Glomerular endothelial cell (primary cell): ENCODE measurements around the gene CUEDC1. TPM values are rescaled to one million over a fixed set of nuclear protein-coding genes. Genes with fewer than 3 reads are reported as not detected.

Experiments used
- DNase-seq: peaks from one replicate; pipeline ENCODE4 v3.0.0-alpha.2; 2011; ENCODE audit warnings: low read depth, low spot score; ENCODE audit errors: extremely low read depth
- total RNA-seq: library from RNA; depleted of rRNA; stranded (reverse); fragments of >200 nt; gene quantifications from 2 replicates; pipeline ENCODE4 v1.2.3, GENCODE V29; 2015

CUEDC1 gene
- total RNA-seq, 1 donor from 2014 or later = 19.8 TPM

DNA sequence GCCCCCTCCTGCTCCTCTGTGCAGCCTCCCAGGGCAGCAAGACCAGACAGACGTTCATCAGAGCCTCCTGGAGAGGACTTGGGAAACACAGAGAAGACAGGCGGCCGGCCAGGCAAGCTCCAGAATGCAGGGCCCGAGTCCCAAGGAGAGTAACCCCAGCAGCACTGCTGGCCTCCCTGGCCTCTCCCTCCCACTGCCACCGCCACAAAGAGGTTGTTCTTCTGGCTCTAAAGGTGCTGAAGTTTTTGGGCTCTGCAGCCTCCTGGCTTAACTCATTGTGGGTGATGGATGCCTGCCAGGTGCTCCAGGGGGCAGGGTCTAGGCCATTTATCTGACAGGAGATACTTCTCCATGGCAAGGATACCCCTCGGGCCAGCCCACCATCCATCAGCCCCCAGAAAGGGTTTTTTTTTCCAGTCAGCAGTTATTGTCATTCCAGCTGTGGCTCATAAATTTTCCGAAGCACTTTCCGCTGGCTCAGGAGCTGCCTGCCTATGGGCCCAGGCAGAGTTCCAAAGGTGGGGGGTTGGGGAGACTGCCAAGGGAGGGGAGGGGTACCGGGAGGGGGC is 73.3 kb downstream of the CUEDC1 start:
- no peak for DNase-seq

DNA sequence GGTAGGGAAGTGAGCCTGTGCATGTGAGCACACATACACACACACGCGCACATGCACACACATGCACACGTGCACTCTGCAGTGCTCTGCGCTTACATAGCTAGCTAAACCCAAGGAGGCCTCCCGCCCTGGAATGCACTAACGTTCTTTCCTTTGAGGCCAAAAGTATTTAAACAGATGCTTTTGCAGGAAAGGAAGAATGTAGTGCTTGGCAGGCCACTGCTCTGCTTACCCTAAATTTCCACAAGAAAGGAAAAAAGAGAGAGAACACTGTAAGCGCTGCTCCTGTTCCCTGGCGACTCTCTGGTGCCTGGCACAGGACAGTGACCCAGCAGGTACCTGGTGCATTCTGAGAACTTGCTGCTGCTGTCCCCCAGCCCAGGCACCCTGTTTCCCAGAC is 74.1 kb downstream of the CUEDC1 start:
- no peak for DNase-seq

DNA sequence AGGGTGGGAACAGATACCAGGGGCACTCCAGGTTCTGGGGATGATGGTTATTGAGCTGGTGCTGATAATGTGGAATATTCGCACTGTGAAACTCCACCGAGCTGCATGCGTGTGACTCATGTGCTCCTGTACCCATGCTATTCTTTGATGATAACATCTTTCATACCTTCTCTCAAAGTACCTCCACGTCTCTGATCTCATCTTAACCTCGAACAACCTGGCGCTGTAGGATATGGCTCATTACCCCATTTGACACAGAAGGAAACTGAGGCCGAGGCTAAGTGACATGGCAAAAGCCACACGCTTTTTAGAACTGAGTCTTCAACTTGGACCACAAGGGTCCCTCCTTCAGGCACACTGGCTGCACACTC is 75.1 kb downstream of the CUEDC1 start:
- DNase-seq = no peak

DNA sequence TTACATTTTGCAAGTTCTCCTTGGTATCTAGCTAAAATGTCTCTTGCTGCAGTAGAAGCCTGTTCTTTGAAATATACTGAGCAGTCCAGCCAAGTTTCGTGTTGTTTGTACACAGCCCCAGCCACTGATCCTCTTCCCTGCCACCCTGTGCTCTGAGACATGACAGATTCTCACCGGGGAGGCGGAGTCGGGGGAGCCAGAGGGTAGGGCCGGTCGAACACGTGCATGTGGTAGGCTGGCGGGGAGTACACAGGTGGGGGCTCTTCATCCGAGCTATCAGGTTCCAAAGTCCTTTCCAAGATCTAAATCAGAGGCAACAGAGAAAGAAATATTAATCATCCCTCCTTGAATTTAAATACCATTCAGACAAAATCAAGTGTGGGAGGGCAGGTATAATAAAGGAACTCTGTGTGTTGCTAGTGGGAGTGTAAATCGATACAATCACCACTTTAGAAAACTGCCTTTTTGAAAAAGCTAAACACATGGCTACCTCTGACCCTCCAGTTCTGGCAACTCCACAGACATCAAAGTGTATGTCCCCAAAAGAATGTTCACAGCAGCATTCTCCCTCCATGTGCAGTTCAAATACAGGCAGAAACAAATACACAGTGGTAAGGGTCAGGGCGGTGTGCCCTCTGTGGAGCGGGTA is 75.7 kb downstream of the CUEDC1 start:
- DNase-seq = no peak

DNA sequence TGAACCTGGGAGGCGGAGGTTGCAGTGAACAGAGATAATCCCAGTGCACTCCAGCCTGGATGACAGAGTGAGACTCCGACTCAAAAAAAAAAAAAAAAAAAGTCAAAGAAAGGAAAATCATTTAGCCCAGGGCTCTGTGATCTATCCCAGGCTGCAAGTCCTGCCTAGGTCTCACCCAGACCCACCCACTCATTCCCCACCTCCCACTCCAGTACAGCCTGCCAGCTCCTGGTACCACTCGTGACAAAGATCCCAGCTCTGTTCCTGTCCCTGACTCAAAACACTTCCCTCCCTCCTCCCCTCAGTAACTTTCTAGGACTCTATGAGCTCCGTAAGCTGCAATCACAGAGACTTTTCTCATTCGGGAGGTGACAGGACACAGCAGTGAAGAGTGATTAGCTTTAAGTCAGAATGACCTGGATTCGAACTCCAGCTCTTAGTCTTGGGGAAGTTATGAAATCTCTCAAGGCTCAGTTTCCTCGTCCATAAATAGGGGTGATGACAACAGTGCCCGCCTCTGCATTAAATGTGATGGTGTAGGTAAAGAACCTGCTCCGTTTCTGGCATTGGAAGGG is 77.3 kb downstream of the CUEDC1 start:
- no peak for DNase-seq

DNA sequence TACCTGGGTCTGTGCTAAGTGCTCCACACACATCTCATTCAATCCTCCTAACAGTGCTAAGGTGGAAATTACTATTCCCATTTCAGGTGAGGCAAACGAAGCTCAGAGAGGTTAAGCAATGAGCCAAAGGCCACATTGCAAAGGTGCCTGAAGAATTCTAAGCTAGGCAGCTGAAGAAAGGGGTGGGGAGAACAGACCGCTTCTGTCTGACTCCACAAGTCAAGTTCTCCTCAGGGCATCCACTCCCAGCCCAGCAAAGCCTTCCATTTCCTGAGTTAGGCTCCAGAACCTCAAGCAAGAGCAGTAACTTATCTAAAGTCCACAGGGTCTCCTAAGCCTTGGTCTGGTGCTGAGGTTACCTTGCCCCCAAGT is 78.4 kb downstream of the CUEDC1 start:
- no peak for DNase-seq

DNA sequence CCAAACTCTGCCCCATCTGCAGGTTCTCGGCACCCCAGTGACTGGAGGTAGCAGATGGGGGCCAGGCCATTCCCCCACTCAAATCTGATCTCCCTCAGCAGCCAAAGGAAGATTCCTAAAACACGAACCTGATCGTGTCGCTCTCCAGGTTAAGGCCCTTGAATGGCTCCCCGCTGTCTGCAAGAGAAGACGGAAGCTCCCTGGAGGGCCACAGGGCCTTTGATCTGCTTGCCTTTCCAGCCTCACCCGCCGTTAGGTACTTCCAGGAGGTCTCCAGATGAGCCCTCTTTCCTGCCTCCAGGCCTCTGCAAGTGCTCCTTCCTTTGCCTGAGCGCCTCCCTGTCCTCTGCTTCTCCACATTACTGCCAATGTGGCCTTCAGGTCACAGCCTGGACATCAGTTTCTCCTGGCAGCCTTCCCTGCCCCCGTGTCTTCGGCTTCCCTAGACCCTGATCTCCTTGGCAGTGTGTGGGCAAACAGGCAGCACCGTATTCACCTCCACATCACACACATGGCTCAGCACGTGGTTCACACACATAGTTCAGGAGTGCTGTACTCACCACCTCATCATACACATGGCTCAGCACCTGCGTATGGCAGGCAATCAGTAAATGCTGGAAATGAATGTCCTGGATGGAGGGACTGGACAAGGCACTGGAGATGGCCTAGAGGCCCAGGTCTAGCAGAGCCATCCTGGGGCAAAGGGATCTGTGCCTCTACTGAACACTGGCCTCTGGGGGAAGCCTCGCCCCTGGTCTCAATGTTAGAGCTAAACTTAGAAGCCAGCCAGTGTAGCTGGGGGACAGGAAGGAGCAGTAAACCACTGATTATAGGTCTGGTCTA is 79.0 kb downstream of the CUEDC1 start:
- DNase-seq = no peak

DNA sequence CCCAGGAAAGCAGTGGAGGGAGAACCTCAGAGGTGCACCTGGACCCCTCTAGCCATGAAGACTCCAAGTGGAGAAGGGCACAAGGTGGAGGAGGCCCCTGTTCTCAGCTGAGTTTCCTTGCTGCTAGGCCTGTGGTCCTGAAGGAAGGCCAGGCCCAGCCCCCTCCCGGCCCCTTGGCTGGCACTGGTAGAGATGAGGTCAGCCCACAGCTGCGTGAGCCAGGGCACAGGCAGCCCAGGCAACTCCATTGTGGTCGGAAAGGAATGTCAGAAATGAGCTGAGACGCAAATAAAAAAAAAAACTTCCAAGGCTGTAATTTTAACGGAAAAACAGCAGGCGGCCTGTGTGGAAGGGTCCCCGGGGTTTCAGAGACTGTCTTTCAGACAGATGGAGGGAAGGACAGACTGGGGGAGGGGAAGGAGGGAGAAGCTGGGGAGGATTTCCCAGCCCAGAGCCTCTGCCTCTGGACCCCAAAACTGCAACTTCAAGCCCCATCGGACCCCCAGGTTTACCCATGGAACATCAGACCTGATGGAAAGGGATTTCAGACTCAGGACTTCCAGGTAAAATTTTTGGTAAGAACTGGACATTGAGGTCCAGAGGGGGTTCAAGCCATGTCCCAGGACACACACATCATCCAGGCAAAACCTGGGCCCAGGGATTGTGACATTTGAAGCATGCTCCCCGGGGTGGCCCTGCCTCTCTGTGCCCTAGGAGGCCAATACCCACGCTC is 79.8 kb downstream of the CUEDC1 start:
- peak; percentile 78 for DNase-seq

DNA sequence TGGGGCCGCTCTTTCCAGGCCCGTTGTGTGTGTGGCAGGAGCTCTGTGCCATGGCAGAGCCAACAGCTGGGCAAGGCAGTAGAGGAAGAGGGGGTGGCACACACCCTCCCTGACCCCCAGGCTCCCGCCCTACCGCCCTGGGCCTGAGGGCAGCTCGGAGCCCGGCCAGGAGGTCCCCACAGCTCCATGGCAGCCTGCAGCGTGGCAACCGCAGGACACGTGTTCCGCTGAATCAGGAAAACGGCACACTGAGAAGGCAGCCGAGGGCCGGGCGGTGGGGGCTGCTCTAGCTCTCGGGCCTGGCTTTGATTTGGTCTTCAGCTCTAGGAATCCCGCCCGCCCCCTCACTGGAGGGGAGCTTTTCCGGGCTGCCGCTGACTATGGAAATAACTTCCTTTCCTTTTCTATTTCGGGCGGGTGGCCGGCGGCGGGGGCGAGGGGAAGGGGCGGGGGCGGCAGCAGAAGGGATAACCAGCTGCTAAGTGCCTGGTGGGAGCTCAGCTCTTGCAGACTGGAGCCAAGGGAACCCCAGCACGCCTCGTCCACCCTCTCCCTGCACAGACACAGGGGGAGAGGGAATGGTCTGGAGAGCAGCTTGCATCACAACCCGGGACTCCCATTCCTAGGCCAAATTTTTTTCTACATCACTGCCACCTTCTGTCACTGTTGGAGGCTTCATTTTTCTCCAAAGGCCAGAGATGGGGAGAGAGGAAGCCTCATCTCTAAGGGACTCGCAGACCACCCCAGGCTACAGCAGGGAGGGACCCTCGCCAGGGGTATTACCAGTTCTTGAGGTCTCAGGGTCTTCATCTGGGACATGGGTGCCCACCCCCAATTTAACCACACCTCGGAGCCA is 80.5 kb downstream of the CUEDC1 start:
- DNase-seq = no peak

DNA sequence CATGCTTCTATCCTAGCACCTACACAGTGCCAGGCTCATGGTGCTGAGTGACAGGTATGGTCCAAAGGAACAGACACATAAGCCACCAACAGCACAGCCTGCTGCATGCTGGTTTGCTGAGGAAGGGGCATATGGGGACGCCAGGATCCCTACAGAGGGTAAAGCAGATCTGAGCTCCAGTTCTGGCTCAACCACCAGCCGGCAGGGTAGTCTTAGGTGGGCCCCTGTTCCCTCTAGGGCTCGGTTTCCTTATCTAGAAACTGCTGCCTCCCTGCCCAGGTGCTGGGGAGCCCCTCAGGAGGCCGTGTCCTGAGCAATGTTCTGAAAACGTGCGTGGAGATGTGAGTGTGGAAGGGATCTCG is 81.2 kb downstream of the CUEDC1 start:
- DNase-seq = no peak

DNA sequence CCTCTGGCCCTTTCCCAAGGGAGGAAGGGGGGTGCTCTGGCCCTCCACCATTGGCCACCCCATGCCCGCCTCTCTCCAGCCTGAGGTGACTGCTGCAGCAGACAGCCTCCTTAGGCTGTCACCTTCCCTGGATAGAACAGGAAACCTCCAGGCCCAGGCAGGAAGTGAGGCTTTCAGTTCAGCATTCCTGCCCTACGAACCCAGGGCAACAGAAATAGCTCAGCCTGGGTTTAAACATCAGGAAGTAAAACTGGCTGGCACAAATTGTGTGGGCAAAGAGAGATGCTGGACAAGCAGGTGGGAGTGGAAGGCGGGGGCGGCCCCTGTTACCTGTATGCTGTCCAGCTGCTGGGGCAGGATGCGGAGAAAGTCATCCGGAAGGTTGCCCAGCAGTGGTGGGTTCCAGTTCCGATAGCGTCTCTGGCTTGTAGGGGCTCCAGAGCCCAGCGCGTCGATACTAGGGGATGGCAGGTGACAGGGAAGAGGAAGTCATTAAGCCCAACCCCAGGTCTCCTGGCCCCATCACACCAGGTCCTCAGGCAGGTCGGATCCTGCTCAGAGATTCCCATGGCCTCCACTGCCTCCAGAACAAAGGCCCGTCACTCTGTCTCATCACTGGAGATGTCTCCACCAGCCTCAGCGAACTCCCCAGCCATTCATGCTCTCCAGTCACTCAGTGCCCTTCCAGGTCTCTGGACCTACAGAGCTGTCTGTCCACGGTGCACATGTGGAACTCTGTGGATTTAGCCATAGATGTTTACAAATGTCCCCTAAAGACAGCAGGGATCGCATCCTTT is 81.8 kb downstream of the CUEDC1 start:
- DNase-seq = no peak

DNA sequence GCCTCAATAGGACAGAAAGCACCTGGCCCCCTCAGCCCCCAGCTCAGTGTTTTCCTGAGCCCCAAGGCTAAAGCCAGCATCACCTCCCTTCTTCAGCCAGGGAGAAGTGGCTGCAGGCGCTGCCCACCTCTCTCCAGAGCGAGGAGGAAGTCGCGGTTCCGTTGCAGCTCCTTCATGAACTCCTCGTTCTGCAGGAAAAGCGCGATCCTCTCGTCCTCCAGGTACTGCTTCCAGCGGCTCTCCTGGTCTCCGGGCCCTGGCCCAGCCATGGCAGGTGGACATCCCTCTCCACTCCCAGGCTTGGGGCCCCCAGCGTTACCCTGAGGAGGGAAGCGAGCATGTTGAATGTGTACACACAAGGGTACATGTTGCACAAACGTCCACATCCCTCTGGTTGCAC is 82.7 kb downstream of the CUEDC1 start:
- no peak for DNase-seq

DNA sequence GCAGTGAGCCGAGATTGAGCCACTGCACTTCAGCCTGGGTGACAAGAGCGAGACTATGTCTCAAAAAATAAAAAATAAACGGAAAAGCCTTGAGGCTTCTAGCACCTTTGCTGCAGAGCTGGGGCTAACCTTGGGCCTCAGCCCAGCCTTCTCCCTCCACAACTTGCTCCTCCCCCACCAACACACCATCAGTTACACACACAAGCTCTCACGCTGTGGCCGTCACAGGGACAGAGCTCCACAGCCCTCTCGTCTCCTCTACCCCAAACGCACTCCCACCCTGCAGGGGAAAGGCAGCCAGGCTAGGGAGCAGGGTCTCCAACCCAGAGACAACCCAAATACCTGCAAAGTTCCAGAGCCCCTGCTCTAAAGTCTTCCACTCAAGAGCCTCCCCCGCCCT is 83.3 kb downstream of the CUEDC1 start:
- DNase-seq = no peak

DNA sequence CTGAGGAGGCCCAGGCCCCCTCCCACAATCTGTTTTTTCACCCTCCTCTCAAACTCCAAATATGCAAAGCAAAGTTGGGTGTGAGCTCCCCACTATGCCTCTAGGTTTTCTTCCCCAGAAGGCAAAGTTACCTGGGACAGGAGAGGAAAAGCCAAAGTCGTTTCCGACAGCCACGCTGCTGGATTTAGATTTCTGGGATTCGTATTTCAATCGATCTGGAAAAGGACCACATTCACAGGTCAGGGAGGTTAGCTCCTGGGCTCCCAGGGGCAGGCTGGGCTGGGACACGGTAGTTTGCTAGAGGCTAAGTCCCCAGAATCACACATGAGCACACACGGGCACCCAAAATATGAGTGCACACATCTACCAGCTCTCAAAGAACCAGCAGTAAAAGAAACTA is 84.1 kb downstream of the CUEDC1 start:
- DNase-seq = no peak

DNA sequence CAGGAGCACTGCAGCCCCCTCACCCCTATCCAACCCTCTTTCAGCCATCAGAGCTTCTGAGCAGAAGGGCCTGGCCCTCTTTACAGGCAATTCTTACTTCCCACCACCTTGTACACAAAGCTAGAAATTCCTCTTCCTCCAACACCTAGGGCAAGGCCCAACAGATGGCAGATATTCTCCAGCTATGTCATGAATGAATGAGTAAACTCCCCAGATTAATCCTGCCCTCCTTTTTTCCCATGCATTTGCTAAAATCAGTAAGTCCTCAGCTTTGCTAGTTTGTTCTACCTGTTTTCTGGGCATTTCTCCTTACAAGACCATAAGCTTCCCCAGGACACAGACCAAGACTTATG is 85.0 kb downstream of the CUEDC1 start:
- no peak for DNase-seq

DNA sequence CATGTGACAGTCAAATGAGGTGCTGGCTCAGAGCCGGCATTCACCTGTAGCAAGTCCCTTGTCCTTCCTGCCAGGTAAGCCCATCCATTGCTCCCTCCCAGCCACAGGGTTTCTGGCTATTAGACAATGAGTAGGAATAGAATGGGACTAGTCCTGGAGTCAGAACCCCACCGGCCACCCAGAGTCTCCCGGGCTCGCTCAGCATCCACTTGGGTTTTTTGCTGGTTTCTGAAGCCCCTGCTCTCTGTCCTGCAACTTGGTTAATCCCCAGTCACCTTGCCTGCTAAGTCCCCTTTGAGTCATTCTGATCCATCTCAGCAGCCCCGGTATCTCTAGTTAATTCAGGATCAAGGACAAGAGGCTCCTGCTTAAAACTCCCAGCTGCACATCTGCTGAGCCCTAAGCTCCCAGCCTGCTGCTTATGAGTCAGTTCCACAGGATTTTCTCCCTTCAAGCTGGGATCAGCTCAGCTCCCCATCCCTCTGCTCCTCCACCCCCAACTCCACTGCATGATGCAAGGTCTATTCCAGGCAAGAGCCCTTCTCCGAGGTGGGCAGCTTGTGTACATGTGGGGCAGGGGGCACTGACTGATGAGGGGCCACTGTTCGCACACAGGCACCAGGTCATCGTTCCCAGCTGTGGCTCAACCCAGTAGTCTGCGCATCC is 85.5 kb downstream of the CUEDC1 start:
- no peak for DNase-seq

DNA sequence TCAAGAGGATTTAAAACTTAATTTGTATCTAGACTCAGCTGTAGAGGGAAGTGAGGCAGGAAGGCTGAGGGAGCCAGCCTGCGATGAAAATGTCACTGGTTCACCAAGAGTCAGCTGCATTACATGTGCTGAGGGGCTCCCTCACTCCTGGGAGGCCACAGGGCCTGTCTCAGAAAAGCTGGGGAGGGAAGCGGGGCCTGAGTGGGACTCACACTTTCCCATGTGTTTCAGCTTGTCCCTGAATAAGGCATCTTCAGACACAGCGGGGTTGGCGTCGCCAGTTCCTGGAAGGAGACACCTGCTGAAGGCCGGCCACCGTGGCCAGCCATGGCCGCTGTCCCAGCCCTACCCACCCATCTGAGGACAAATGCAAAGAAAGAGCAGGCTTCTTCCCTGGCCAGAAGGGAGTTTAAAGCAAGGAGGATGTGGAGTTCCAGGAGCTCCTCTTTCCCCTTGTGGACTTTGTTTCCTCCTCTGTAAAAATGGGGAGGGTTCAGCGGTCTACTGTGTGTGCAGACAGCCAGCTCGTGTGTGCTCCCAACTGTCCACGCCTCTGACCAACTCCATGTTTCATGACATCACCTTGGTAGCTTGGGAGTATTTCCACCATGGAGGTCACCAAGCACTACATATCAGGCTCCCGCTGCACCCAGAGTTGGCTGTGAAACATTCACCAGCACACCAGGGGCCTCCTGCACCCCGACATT is 86.1 kb downstream of the CUEDC1 start:
- no peak for DNase-seq
